Stimulated activated CD4-positive, alpha-beta T cell treated with anti-CD3 and anti-CD28 coated beads, Interleukin-4, amount 100 ng/mL, for 4 hours (primary cell): ENCODE measurements around the gene CTCF.

Experiments used
- DNase-seq, 2 experiments: peaks; one replicate each; pipeline ENCODE4 v3.0.0-alpha.2; 2020

Gene CTCF

DNA sequence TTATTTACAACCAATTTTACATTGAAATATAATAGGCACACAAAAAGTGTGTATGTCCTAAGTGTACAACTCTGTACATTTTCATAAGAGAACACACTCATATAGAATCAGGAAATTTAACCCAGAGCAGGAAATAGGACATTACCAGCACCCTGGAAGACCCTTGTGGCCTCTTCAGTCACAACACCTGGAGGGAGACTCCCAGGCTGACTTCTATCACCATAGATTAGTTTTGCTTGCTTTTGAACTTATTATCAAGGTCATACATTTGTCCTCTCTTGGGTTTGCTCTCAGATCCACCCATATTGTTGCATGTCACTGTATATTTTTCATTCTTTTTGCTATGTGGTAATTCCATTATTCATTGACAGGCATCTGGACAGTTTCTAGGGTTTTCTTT, 27.9 kb upstream of the CTCF start:
- DNase-seq = no peak

GRCh38 chr16:67535201-67535600, 27.1 kb upstream of the CTCF start:
- no peak for DNase-seq

GRCh38 chr16:67537270-67537635, 25.1 kb upstream of the CTCF start:
- peak; percentile 58 to 59 for DNase-seq

GRCh38 chr16:67537636-67538591, 24.4 kb upstream of the CTCF start:
- DNase-seq = peak; percentile 59 to 65

GRCh38 chr16:67538666-67539101, 23.6 kb upstream of the CTCF start:
- no peak for DNase-seq

DNA sequence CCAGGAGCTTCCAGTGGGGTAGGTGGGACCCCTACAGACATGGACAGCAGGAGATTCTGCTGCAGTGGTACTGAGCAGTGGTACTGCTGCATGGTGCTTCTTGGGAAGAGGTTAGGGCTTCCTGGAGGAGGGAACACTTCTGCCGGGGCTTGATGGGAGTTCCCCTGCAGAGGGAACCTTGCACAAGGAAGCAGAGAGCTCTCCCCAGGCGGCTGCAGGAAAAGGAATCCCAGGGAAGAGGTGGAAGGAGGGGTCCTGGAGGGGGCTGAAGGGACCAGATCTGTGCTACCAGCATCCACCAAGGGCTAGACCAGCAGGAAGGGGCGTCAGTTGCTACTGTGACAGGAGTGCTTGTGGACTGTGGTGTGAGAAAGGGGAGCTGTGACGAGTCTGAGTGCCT, 23.1 kb upstream of the CTCF start:
- DNase-seq = no peak

DNA sequence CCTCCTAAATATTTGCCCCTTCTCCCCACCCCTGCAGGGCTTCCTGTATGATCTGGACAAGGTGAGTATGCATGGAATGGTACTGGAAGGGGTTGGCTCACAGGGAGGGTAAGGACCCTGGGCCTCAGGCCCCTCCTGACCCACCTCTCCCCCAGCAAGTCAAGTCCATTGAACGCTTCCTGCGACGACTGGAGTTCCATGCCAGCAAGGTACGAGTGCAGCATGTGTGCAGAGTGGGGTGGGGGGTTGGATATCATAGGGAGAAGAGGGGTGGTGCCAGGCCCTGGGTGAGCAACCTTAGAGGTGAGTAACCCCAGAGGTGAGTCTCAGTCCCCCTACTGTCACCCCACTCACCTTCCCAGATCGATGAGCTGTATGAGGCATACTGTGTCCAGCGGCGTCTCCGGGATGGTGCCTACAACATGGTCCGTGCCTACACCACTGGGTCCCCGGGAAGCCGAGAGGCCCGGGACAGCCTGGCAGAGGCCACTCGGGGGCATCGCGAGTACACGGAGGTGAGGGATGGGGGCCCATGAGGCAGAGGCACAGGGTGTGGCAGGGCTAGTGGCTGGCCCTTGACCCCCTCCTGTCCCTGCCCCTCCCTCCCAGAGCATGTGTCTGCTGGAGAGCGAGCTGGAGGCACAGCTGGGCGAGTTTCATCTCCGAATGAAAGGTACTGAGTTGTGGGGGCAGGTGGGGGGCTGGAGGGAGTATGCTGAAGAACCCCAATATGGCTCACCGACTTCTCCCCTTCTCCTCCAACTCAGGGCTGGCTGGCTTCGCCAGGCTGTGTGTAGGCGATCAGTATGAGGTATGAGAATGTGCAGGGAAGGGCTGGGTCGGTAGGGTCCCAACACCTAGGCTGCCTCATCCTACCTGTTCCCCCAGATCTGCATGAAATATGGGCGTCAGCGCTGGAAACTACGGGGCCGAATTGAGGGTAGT, 22.4 kb upstream of the CTCF start:
- DNase-seq = no peak

- no peak for DNase-seq
Measured at GRCh38 chr16:67540756-67541155, 21.6 kb upstream of the CTCF start.

DNA sequence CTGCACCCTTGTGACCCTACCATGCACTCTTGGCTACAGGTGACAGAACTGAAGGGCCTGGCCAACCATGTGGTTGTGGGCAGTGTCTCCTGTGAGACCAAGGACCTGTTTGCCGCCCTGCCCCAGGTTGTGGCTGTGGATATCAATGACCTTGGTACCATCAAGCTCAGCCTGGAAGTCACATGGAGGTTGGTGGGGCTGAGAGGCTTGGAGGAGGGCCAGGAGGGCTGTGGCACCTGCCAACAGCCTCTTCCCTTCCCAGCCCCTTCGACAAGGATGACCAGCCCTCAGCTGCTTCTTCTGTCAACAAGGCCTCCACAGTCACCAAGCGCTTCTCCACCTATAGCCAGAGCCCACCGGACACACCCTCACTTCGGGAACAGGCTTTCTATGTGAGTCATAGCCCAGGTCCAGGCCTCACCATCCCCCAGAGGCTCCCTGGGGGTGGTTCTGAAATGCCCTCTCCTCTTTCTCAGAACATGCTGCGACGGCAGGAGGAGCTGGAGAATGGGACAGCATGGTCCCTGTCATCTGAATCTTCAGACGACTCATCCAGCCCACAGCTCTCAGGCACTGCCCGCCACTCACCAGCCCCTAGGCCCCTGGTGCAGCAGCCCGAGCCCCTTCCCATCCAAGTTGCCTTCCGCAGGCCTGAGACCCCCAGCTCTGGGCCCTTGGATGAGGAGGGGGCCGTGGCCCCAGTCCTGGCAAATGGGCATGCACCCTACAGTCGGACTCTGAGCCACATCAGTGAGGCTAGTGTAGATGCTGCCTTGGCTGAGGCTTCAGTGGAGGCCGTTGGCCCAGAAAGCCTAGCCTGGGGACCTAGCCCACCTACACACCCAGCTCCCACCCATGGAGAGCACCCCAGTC, 20.7 kb upstream of the CTCF start:
- no peak for DNase-seq

GRCh38 chr16:67542464-67542863, 19.9 kb upstream of the CTCF start:
- DNase-seq = peak; percentile 44 to 70

- DNase-seq = no peak
Measured at GRCh38 chr16:67543036-67543435, 19.3 kb upstream of the CTCF start.

DNA sequence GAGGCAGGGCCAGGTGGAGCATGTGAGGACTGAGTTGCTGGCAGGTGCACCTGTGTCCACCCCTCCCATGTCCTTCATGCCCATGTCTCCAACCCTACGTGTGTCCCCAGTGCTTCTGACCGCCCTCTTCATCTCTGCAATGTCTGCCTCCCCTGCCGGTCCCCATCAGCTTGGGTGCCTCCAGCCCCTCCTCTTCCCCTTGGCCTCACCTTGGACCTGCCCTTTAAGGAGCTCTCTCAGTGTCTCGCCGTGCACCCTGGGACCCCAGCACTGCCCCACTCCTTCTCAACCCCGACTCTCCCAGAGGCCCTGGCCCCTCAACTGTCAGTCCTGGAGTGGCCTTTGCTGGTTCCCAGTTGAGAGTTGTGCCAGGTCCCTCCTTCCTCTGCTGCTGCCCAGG, 18.7 kb upstream of the CTCF start:
- DNase-seq = no peak

DNA sequence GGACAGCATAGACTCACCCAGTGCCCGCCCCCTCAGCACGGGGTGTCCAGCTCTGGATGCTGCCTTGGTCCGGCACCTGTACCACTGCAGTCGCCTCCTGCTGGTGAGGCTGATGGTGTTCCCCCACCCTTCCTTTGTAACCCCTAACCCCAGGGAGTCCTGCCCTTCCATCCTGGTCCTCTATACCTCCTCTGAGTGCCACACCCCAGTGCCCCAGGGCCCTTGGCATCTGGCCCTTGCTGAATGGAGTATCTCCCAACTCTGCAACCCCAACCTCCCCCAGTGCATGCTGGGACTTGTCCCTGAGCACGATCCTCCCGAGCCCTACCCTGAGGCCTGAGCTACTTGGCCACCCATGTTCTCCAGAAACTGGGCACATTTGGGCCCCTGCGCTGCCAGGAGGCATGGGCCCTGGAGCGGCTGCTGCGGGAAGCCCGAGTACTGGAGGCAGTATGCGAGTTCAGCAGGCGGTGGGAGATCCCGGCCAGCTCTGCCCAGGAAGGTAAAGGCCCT, 17.9 kb upstream of the CTCF start:
- DNase-seq = no peak

DNA sequence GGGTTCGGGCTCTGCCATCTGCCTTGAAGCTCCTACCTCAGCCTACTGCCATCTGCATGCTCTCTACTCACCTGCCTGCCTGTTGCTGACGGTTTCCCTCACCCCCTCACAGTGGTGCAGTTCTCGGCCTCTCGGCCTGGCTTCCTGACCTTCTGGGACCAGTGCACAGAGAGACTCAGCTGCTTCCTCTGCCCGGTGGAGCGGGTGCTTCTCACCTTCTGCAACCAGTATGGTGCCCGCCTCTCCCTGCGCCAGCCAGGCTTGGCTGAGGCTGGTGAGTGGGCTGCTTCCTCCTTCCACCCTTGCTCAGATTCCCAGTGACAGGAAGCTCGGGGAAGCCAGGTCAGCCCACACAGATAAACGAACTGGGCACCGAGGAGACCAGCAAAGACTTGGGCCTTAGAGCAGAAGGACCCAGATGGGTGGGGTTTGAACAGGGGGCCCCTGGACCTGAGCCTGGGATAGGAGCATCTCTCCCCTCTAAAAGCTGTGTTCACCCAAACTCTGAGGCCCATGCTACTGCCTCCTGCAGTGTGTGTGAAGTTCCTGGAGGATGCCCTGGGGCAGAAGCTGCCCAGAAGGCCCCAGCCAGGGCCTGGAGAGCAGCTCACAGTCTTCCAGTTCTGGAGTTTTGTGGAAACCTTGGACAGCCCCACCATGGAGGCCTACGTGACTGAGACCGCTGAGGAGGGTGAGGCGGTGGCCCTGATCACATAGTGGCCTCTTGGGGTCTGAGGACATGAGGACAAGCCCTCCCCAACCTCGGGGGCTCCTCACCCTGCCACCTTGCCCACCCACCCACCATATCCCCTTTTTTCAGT, 17.3 kb upstream of the CTCF start:
- DNase-seq = no peak

DNA sequence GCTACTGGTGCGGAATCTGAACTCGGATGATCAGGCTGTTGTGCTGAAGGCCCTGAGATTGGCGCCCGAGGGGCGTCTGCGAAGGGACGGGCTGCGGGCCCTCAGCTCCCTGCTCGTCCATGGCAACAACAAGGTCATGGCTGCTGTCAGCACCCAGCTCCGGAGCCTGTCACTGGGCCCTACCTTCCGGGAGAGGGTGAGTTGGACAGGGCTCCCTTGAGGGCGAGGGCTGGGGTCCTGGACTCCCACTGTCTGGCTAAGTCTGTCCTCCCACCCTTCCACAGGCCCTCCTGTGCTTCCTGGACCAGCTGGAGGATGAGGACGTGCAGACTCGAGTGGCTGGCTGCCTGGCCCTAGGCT, 16.7 kb upstream of the CTCF start:
- DNase-seq = no peak

GRCh38 chr16:67546091-67546501, 16.2 kb upstream of the CTCF start:
- DNase-seq = no peak

GRCh38 chr16:67546761-67547422, 15.4 kb upstream of the CTCF start:
- peak; percentile 64 to 74 for DNase-seq

DNA sequence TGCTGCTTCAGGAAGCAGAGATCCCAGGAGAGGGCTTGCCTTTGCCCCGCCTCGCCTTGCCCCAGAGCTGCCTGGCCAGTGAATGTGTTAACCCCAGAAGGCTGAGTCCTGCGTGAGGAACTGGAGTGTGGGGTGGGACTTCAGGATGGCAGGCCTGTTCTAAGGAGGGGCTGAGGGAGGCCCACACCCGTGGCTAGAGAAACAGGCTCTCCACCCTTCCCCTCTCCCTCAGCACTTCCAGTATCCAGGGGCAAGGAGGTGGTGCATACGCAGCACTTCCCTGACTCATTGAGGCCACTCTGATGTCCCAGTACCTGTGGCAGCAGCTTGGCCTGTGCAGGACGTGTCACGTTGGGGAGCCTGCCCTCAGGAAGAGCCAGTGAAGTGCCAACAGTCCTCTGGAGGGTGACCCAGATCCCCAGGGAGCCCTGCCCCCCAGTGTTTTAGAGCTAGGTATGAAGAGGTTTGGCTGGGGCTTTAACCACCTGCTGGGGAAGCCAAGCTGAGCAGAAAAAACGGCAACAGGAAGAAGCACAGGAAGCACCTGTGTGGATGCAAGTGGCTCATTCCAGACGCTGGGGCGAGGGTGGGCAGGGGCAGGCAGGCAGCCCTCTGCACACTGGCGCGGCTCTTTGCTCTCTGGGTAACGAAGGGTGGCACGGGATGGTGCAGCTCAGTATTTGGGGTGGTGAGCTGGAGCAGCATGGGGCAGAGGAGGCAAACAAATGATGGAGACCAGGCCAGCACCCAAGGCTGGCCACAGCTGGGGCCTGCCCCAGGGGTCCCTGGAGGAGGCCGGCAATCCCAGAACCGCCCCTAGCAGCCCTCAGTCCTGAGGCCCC, 14.7 kb upstream of the CTCF start:
- no peak for DNase-seq

- no peak for DNase-seq
Measured at GRCh38 chr16:67548265-67549126, 13.8 kb upstream of the CTCF start.
